ENCODE data around the gene LPP. TPM values are rescaled to one million over a fixed set of nuclear protein-coding genes. Genes with fewer than 3 reads are reported as not detected.

LPP gene
- total RNA-seq, 4 donors from 2014 or later = 56.0 to 65.7 (median 58.1) TPM

- peak in 1 of 2 donors; percentile 37 for ATAC-seq
- H3K4me3 ChIP-seq = peak overlapping the region in 3 of 4 donors; percentile 0 to 15 (median 7)
- no peaks in the 10 kb centered on the region for H3K36me3 ChIP-seq
- no peaks in the 10 kb centered on the region for H3K27me3 ChIP-seq
- no peaks in the 10 kb centered on the region for H3K9me3 ChIP-seq
- H3K4me1 ChIP-seq = peaks cover 24 to 31% of the 10 kb centered on the region in 2 donors
- peak overlapping the region; percentile 47 to 65 (median 56) for H3K27ac ChIP-seq
- in situ Hi-C loops (cut with MboI; ENCODE audit: low sequenced_read_pairs in 4 of 4) = no loop called here
- intact Hi-C loops (cut with DNase I; ENCODE audit: low total_unique reads) = no loop called here
- DNase-seq = no peak
- TF ChIP-seq POLR2A (IDR thresholded peaks at IDR 0.05) (no peak), CTCF (IDR thresholded peaks at IDR 0.05 in 4 of 5, conservative IDR thresholded peaks at IDR 0.05 in 1 of 5) (no peak)
Measured at GRCh38 chr3:188888321-188889053, 734.5 kb downstream of the LPP start.

- peak; percentile 56 to 78 for ATAC-seq
- Histone ChIP-seq H3K9me3 (no peaks in the 10 kb centered on the region), H3K4me1 (peaks cover 24 to 31% of the 10 kb centered on the region in 2 donors), H3K27ac (peak overlapping the region; percentile 47 to 65 (median 56)), H3K36me3 (no peaks in the 10 kb centered on the region), H3K27me3 (no peaks in the 10 kb centered on the region), H3K4me3 (no peak overlapping the region)
- intact Hi-C loops (cut with DNase I; ENCODE audit: low total_unique reads) = no loop called here
- no peak for DNase-seq
- TF ChIP-seq POLR2A (IDR thresholded peaks at IDR 0.05) (no peak), CTCF (IDR thresholded peaks at IDR 0.05 in 4 of 5, conservative IDR thresholded peaks at IDR 0.05 in 1 of 5) (no peak)
- in situ Hi-C loops (cut with MboI; ENCODE audit: low sequenced_read_pairs in 4 of 4) = no loop called here
Measured at GRCh38 chr3:188889054-188889491, 735.1 kb downstream of the LPP start.

- Histone ChIP-seq H3K27me3 (no peaks in the 10 kb centered on the region), H3K4me3 (no peak overlapping the region), H3K9me3 (no peaks in the 10 kb centered on the region), H3K4me1 (peaks cover 24 to 31% of the 10 kb centered on the region in 2 donors), H3K27ac (peak overlapping the region in 1 of 4 donors; percentile 65), H3K36me3 (no peaks in the 10 kb centered on the region)
- no peak for TF ChIP-seq CTCF (IDR thresholded peaks at IDR 0.05 in 4 of 5, conservative IDR thresholded peaks at IDR 0.05 in 1 of 5)
- no peak for TF ChIP-seq POLR2A (IDR thresholded peaks at IDR 0.05)
- in situ Hi-C loops (cut with MboI; ENCODE audit: low sequenced_read_pairs in 4 of 4) = no loop called here
- ATAC-seq (no peak), DNase-seq (no peak)
- intact Hi-C loops (cut with DNase I; ENCODE audit: low total_unique reads) = no loop called here
Measured at GRCh38 chr3:188890572-188891270, 736.8 kb downstream of the LPP start.

- Histone ChIP-seq H3K27ac (no peak overlapping the region), H3K27me3 (no peaks in the 10 kb centered on the region), H3K36me3 (no peaks in the 10 kb centered on the region), H3K9me3 (no peaks in the 10 kb centered on the region), H3K4me3 (no peak overlapping the region), H3K4me1 (peaks cover 9 to 18% of the 10 kb centered on the region in 2 donors)
- TF ChIP-seq CTCF (IDR thresholded peaks at IDR 0.05 in 4 of 5, conservative IDR thresholded peaks at IDR 0.05 in 1 of 5) (no peak), POLR2A (IDR thresholded peaks at IDR 0.05) (no peak)
- in situ Hi-C loops (cut with MboI; ENCODE audit: low sequenced_read_pairs in 4 of 4) (no loop called here), intact Hi-C loops (cut with DNase I; ENCODE audit: low total_unique reads) (no loop called here)
- DNase-seq (no peak), ATAC-seq (no peak)
Measured at GRCh38 chr3:188899881-188900280, 745.9 kb downstream of the LPP start.

Data from gastrocnemius medialis (tissue), 4 donors.